Transverse colon (tissue), 4 donors: ENCODE results near the gene PIGB. TPM values are rescaled to one million over a fixed set of nuclear protein-coding genes. Genes with fewer than 3 reads are reported as not detected.

Experiments used
- DNase-seq: peaks from one replicate; pipeline ENCODE4 v3.0.0-alpha.2; 2019
- H3K27ac ChIP-seq, 4 donors: fragments of 200-600 bp; sonication (generic); 2 replicates each; pipeline ENCODE4 v1.5.1; 2016 to 2018; ENCODE audit warnings: inconsistent platforms in 4 of 4
- H3K27me3 ChIP-seq: fragments of 200-600 bp; sonication (generic); 2 replicates; pipeline ENCODE4 v1.5.1; 2017; ENCODE audit warnings: inconsistent platforms
- H3K36me3 ChIP-seq, 4 donors: fragments of 200-600 bp; sonication (generic); 2 replicates each; pipeline ENCODE4 v1.5.1; 2017 to 2019; ENCODE audit warnings: inconsistent platforms in 4 of 4
- H3K4me1 ChIP-seq, 4 donors: fragments of 200-600 bp; sonication (generic); 2 replicates each; pipeline ENCODE4 v1.5.1; 2017 to 2020; ENCODE audit warnings: inconsistent platforms in 4 of 4
- H3K4me3 ChIP-seq, 4 donors: fragments of 200-600 bp; sonication (generic); 1 replicate in 1 of 4; 2 replicates in 3 of 4; pipeline versions ENCODE4 v1.5.1 to v1.6.1; 2017 to 2019; ENCODE audit warnings: inconsistent platforms in 4 of 4
- H3K9me3 ChIP-seq, 2 donors: fragments of 200-600 bp; sonication (generic); 2 replicates each; pipeline ENCODE4 v1.5.1; 2017 to 2019; ENCODE audit warnings: inconsistent platforms in 2 of 2
- EP300 ChIP-seq: sonication (generic); formaldehyde crosslinking; IDR thresholded peaks from one replicate; pipeline ENCODE4 v1.6.1; 2017; ENCODE audit warnings: antibody characterized with exemption, low read depth
- POLR2A ChIP-seq: fragments of 450-650 bp; IDR thresholded peaks from one replicate; pipeline ENCODE4 v1.6.1; 2016; ENCODE audit warnings: antibody characterized with exemption, mild to moderate bottlenecking, moderate library complexity
- POLR2AphosphoS5 ChIP-seq, 3 donors: sonication (generic); formaldehyde crosslinking; IDR thresholded peaks; one replicate each; pipeline ENCODE4 v1.6.1; 2016; ENCODE audit warnings: antibody characterized with exemption in 3 of 3
- WGBS, 2 donors: methylation state at CpG; one replicate each; pipeline ENCODE4 v1.1.5; 2018; ENCODE audit warnings: low coverage in 1 of 2; 5-methylcytosine and 5-hydroxymethylcytosine counted together
- in situ Hi-C, 4 donors: fragments of 200-750 bp; cut with MboI; loops; one replicate each; pipeline versions ENCODE4 v1.15.0 to v1.15.1; 2017; ENCODE audit warnings: low sequenced_read_pairs in 3 of 4, low pct_ligation_motif_present in 1 of 4, low pct_unique_long_range_greater_than_20kb in 1 of 4
- intact Hi-C: fragments of 100-400 bp; cut with DNase I; formaldehyde crosslinking; loops from one replicate; pipeline ENCODE4 v1.15.1; 2023; ENCODE audit warnings: low total_unique reads
- total RNA-seq, 4 donors: library from RNA; depleted of rRNA; stranded (reverse); fragments of >200 nt; gene quantifications; one replicate each; pipeline ENCODE4 v1.1.0, GENCODE V29; 2016
- TF ChIP-seq, protein P1 (sequence below), 5 experiments: fragments of 200-600 bp in 3 of 5; fragments of 450-650 bp in 2 of 5; sonication (generic) in 3 of 5; IDR thresholded peaks; 1 replicate in 2 of 5; 2 replicates in 3 of 5; pipeline ENCODE4 v1.5.1; 2016 to 2017; ENCODE audit warnings: antibody characterized with exemption in 5 of 5, inconsistent platforms in 3 of 5, mild to moderate bottlenecking in 2 of 5, moderate library complexity in 1 of 5

Gene PIGB
- total RNA-seq, 4 donors from 2014 or later = 0.60 to 15.3 (median 14.5) TPM

GRCh38 chr15:55334371-55334770, 15.3 kb downstream of the PIGB start:
- Histone ChIP-seq H3K36me3 (peaks cover 0 to 8% (median 0%) of the 10 kb centered on the region in 4 donors), H3K4me1 (no peaks in the 10 kb centered on the region), H3K9me3 (no peaks in the 10 kb centered on the region), H3K27me3 (no peaks in the 10 kb centered on the region), H3K4me3 (no peak overlapping the region), H3K27ac (no peak overlapping the region)
- DNase-seq = no peak
- in situ Hi-C loops = no loop called here
- TF ChIP-seq, protein P1, sequence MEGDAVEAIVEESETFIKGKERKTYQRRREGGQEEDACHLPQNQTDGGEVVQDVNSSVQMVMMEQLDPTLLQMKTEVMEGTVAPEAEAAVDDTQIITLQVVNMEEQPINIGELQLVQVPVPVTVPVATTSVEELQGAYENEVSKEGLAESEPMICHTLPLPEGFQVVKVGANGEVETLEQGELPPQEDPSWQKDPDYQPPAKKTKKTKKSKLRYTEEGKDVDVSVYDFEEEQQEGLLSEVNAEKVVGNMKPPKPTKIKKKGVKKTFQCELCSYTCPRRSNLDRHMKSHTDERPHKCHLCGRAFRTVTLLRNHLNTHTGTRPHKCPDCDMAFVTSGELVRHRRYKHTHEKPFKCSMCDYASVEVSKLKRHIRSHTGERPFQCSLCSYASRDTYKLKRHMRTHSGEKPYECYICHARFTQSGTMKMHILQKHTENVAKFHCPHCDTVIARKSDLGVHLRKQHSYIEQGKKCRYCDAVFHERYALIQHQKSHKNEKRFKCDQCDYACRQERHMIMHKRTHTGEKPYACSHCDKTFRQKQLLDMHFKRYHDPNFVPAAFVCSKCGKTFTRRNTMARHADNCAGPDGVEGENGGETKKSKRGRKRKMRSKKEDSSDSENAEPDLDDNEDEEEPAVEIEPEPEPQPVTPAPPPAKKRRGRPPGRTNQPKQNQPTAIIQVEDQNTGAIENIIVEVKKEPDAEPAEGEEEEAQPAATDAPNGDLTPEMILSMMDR (IDR thresholded peaks at IDR 0.05) = no peak
- TF ChIP-seq EP300 (no peak), POLR2A (no peak), POLR2AphosphoS5 (IDR thresholded peaks at IDR 0.05) (no peak)
- 94 to 96% methylated on average over 5 of the region's 5 CpGs for WGBS, 2 donors
- intact Hi-C loops = no loop called here

DNA sequence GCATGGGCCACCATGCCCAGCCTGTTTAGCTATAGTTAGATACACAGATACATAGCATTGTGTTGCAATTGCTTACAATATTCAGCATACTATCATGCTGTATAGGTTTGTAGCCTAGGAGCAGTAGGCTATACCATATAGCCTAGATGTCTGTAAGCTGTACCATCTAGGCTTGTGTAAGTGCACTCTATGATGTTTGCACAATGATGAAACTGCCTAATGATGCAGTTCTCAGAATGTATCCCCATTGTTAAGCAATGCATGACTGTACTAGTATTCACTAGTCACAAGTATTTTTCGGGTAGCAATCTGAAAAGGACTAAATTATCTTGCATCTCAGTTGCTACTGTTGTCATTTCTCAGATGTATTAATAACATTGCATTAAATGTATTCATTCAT, 16.0 kb downstream of the PIGB start:
- DNase-seq = no peak
- TF ChIP-seq POLR2AphosphoS5 (IDR thresholded peaks at IDR 0.05) (no peak), EP300 (no peak), POLR2A (no peak)
- TF ChIP-seq, protein P1 (IDR thresholded peaks at IDR 0.05) = no peak
- no peaks in the 10 kb centered on the region for H3K9me3 ChIP-seq
- H3K4me3 ChIP-seq = no peak overlapping the region
- in situ Hi-C loops (no loop called here), intact Hi-C loops (no loop called here)
- no peaks in the 10 kb centered on the region for H3K27me3 ChIP-seq
- no peaks in the 10 kb centered on the region for H3K4me1 ChIP-seq
- H3K27ac ChIP-seq = no peak overlapping the region
- WGBS, 2 donors = 89 to 100% methylated on average over 1 of the region's 1 CpG
- H3K36me3 ChIP-seq = peaks cover 0 to 8% (median 0%) of the 10 kb centered on the region in 4 donors

DNA sequence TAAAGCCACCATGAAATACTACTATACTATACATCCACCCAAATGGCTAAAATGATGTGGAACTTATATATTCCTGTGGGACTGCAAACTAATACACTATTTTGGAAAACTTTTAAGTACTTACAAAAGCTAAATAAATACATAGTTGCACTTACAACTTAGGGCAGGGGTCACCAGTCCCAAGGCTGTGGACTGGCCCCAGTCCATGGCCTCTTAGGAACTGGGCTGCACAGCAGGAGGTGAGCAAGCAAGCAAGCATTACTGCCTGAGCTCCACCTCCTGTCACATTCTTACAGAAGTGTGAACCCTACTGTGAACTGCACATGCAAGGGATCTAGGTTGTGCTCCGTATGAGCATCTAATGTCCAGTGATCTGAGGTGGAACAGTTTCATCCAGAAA, 18.1 kb downstream of the PIGB start:
- Histone ChIP-seq H3K4me3 (no peak overlapping the region), H3K27ac (no peak overlapping the region), H3K27me3 (no peaks in the 10 kb centered on the region), H3K36me3 (peaks cover 0 to 8% (median under 1%) of the 10 kb centered on the region in 4 donors), H3K9me3 (no peaks in the 10 kb centered on the region), H3K4me1 (no peaks in the 10 kb centered on the region)
- no peak for TF ChIP-seq EP300
- no peak for TF ChIP-seq POLR2AphosphoS5 (IDR thresholded peaks at IDR 0.05)
- TF ChIP-seq POLR2A = no peak
- TF ChIP-seq, protein P1 (IDR thresholded peaks at IDR 0.05) = no peak
- DNase-seq = no peak
- in situ Hi-C loops (no loop called here), intact Hi-C loops (no loop called here)
- 100% methylated on average over 1 of the region's 1 CpG; no CpG with 5 or more reads in 1 of the 2 donors for WGBS, 2 donors

DNA sequence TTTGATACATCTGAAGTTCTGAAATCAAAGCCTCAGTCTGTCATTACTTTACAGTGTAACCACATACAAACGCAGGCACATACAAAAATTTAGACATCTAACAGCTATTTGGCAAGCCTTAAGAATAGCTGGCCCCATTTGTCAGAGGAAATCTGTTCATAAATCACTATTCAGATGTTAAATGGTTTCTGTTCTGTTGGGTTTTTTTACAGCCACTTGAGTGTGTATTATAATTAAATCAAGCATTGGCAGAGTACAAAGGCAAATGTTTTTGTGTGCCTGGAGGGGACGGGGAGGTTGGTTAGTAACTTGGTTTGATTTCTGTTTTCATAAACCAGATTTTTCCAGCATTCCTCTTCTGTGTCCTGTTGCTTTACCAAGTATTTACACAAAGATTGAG, 24.1 kb downstream of the PIGB start:
- in situ Hi-C loops = no loop called here
- H3K36me3 ChIP-seq = peaks cover 0 to 5% (median 0%) of the 10 kb centered on the region in 4 donors
- no peak overlapping the region for H3K27ac ChIP-seq
- no peak for TF ChIP-seq POLR2A
- TF ChIP-seq, protein P1 (IDR thresholded peaks at IDR 0.05) = no peak
- TF ChIP-seq POLR2AphosphoS5 (IDR thresholded peaks at IDR 0.05) = no peak
- no peak for TF ChIP-seq EP300
- H3K27me3 ChIP-seq = no peaks in the 10 kb centered on the region
- intact Hi-C loops = no loop called here
- H3K4me1 ChIP-seq = no peaks in the 10 kb centered on the region
- 52 to 67% methylated on average over 2 of the region's 2 CpGs for WGBS, 2 donors
- H3K9me3 ChIP-seq = no peaks in the 10 kb centered on the region
- no peak for DNase-seq
- no peak overlapping the region for H3K4me3 ChIP-seq
